K562 (cell line): ENCODE results near the gene FBXO17. TPM values are rescaled to one million over a fixed set of nuclear protein-coding genes. Genes with fewer than 3 reads are reported as not detected.

Experiments
- ATF1 ChIP-seq, 2 experiments: fragments of 450-650 bp in 1 of 2; IDR thresholded peaks; 2 replicates each; pipeline ENCODE4 v1.6.1; 2016; ENCODE audit warnings: missing compliant biosample characterization in 1 of 2, missing genetic modification characterization in 1 of 2
- DDX20 ChIP-seq: fragments of 450-650 bp; IDR thresholded peaks from 2 replicates; pipeline ENCODE4 v1.6.1; 2016; ENCODE audit warnings: missing genetic modification characterization, low read depth, mild to moderate bottlenecking, missing compliant biosample characterization, moderate library complexity
- DNMT1 ChIP-seq: fragments of 450-650 bp; IDR thresholded peaks from 2 replicates; pipeline ENCODE4 v1.6.1; 2016; ENCODE audit warnings: antibody characterized with exemption, mild to moderate bottlenecking
- E2F3 ChIP-seq: fragments of 250-450 bp; sonication (Bioruptor Pico); IDR thresholded peaks from 2 replicates; pipeline ENCODE4 v1.4.0; 2020; ENCODE audit warnings: mild to moderate bottlenecking
- ETV6 ChIP-seq, 3 experiments: fragments of 150-350 bp in 1 of 3; sonication (generic) in 1 of 3; formaldehyde crosslinking in 1 of 3; IDR thresholded peaks; 2 replicates each; pipeline versions ENCODE4 v1.6.1 to v1.8.0; 2014 to 2022; ENCODE audit warnings: borderline replicate concordance in 2 of 3, low read depth in 2 of 3, antibody characterized with exemption in 1 of 3, low read length in 1 of 3, mild to moderate bottlenecking in 1 of 3, missing genetic modification reagents in 1 of 3
- GABPA ChIP-seq: fragments of 200-800 bp; sonication (Bioruptor generic); conservative IDR thresholded peaks from 2 replicates; pipeline ENCODE4 v1.6.1; 2016; ENCODE audit warnings: low read depth, missing genetic modification characterization, missing compliant biosample characterization
- KAT7 ChIP-seq: sonication (generic); formaldehyde crosslinking; IDR thresholded peaks from 2 replicates; pipeline ENCODE4 v1.8.0; 2022; ENCODE audit warnings: missing genetic modification reagents, mild to moderate bottlenecking, borderline replicate concordance
- NFE2 ChIP-seq: IDR thresholded peaks from 2 replicates; pipeline ENCODE4 v1.6.1; 2014; ENCODE audit warnings: antibody characterized with exemption, low read depth
- SMARCC2 ChIP-seq: fragments of 450-650 bp; IDR thresholded peaks from 2 replicates; pipeline ENCODE4 v1.6.1; 2017; ENCODE audit warnings: antibody characterized with exemption, moderate library complexity, mild to moderate bottlenecking, low read depth
- TARDBP ChIP-seq: fragments of 450-650 bp; IDR thresholded peaks from 2 replicates; pipeline ENCODE4 v1.6.1; 2016
- TBP ChIP-seq: optimal IDR thresholded peaks from 2 replicates; pipeline ENCODE3; 2011; ENCODE audit warnings: low read depth, low read length, improper control_type of control experiment
- UBTF ChIP-seq, 2 experiments: IDR thresholded peaks; 2 replicates each; pipeline ENCODE4 v1.6.1; 2012; ENCODE audit warnings: improper control_type of control experiment in 2 of 2, low read depth in 2 of 2, low read length in 2 of 2, borderline replicate concordance in 1 of 2
- XRCC4 ChIP-seq: IDR thresholded peaks from one replicate; pipeline ENCODE4 v1.6.1; 2011; ENCODE audit not compliant: insufficient read depth, insufficient read length; ENCODE audit errors: extremely low read depth
- ZBTB33 ChIP-seq: sonication (generic); formaldehyde crosslinking; IDR thresholded peaks from 2 replicates; pipeline ENCODE4 v1.8.1; 2023; ENCODE audit warnings: mild to moderate bottlenecking, missing genetic modification reagents
- ZKSCAN1 ChIP-seq: fragments of 150-350 bp; IDR thresholded peaks from 2 replicates; pipeline ENCODE4 v1.6.1; 2016; ENCODE audit warnings: low read depth, low read length
- ZNF274 ChIP-seq: IDR thresholded peaks from 2 replicates; pipeline ENCODE4 v1.6.1; 2011; ENCODE audit warnings: low read depth, mild to moderate bottlenecking, low read length, moderate library complexity, borderline replicate concordance
- ZNF780A ChIP-seq: fragments of 250-450 bp; sonication (Bioruptor Pico); IDR thresholded peaks from 2 replicates; pipeline ENCODE4 v1.5.0; 2021; ENCODE audit warnings: mild to moderate bottlenecking
- polyA plus RNA-seq, 8 experiments: library from polyadenylated mRNA; depleted of rRNA in 4 of 8; stranded (reverse) in 5 of 8; unstranded in 3 of 8; fragments of >200 nt; fragmentation: Nextera tagmentation in 2 of 8; fragmentation: Illumina TruSeq in 1 of 8; extraction: Ambion mirVana in 2 of 8; extraction: Trizol in 1 of 8; gene quantifications; 2 replicates each; pipeline versions ENCODE4 v1.2.1 to v1.2.3, GENCODE V29; 2011 to 2014; ENCODE audit warnings: inconsistent platforms in 1 of 8, missing spikeins in 1 of 8
- total RNA-seq, 7 experiments: library from RNA; depleted of rRNA in 6 of 7; stranded (reverse); fragments of >200 nt in 6 of 7; fragmentation: Illumina TruSeq in 2 of 7; extraction: Trizol in 2 of 7; gene quantifications; 2 replicates each; pipeline versions ENCODE4 v1.2.1 to v1.2.3, GENCODE V29; 2011 to 2021; ENCODE audit warnings: low replicate concordance in 1 of 7

FBXO17 gene
- total and polyA plus RNA-seq, 9 of the 15 experiments (the other 6 are each of a cell fraction or from before 2014, with no cell fraction given) = 4.1 to 27.1 (median 19.0) TPM

- no peak for TF ChIP-seq UBTF (IDR thresholded peaks at IDR 0.05; ENCODE audit: borderline replicate concordance in 1 of 2, low read depth in 2 of 2, low read length in 2 of 2)
- TF ChIP-seq GABPA (tag) = no peak
- TF ChIP-seq SMARCC2 = no peak
- peak; percentile 95 for TF ChIP-seq TBP
- TF ChIP-seq TARDBP = peak; percentile 87
- TF ChIP-seq DDX20 = no peak
- peak; percentile 100 for TF ChIP-seq ZKSCAN1
- peak; percentile 62 for TF ChIP-seq ZBTB33
- no peak for TF ChIP-seq ZNF780A (CRISPR knock-in tag)
- no peak for TF ChIP-seq ATF1 (CRISPR knock-in tag; IDR thresholded peaks at IDR 0.05)
- no peak for TF ChIP-seq ATF1 (tag; IDR thresholded peaks at IDR 0.05)
- TF ChIP-seq XRCC4 = no peak
- TF ChIP-seq ETV6 (IDR thresholded peaks at IDR 0.05; ENCODE audit: borderline replicate concordance in 1 of 2, low read depth in 2 of 2, low read length in 1 of 2) = peak in 1 of 2 experiments; percentile 59; a peak in 1 of 4 replicates
- TF ChIP-seq ETV6 (CRISPR knock-in tag; IDR thresholded peaks at IDR 0.05; ENCODE audit: borderline replicate concordance) = no peak
- TF ChIP-seq E2F3 (CRISPR knock-in tag) = no peak
- no peak for TF ChIP-seq ZNF274
- TF ChIP-seq DNMT1 = no peak
- TF ChIP-seq NFE2 = peak; percentile 16; the same call in 1 of the 2 replicates
- 0 out of 2 replicates have a peak, but pooled peaks have one; percentile 51 for TF ChIP-seq KAT7 (CRISPR knock-in tag)
Measured at GRCh38 chr19:38929929-38930775, 45.4 kb downstream of the FBXO17 start, which contains the start of gene SARS2 (continued).
